ENCODE measurements around the gene PCDH19. TPM values are rescaled to one million over a fixed set of nuclear protein-coding genes. Genes with fewer than 3 reads are reported as not detected.
"Not testable (repeated sequence)": the region's sequence is repeated elsewhere in the genome, so short reads cannot be mapped to it uniquely, and the experiment has no call there.

Gene PCDH19, protein sequence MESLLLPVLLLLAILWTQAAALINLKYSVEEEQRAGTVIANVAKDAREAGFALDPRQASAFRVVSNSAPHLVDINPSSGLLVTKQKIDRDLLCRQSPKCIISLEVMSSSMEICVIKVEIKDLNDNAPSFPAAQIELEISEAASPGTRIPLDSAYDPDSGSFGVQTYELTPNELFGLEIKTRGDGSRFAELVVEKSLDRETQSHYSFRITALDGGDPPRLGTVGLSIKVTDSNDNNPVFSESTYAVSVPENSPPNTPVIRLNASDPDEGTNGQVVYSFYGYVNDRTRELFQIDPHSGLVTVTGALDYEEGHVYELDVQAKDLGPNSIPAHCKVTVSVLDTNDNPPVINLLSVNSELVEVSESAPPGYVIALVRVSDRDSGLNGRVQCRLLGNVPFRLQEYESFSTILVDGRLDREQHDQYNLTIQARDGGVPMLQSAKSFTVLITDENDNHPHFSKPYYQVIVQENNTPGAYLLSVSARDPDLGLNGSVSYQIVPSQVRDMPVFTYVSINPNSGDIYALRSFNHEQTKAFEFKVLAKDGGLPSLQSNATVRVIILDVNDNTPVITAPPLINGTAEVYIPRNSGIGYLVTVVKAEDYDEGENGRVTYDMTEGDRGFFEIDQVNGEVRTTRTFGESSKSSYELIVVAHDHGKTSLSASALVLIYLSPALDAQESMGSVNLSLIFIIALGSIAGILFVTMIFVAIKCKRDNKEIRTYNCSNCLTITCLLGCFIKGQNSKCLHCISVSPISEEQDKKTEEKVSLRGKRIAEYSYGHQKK (N-terminal part only)
- polyA plus RNA-seq (ENCODE audit: low read depth in 6 of 6): under 1 TPM in 1 of 6 donors, not detected in 5; 0.04 TPM

DNA sequence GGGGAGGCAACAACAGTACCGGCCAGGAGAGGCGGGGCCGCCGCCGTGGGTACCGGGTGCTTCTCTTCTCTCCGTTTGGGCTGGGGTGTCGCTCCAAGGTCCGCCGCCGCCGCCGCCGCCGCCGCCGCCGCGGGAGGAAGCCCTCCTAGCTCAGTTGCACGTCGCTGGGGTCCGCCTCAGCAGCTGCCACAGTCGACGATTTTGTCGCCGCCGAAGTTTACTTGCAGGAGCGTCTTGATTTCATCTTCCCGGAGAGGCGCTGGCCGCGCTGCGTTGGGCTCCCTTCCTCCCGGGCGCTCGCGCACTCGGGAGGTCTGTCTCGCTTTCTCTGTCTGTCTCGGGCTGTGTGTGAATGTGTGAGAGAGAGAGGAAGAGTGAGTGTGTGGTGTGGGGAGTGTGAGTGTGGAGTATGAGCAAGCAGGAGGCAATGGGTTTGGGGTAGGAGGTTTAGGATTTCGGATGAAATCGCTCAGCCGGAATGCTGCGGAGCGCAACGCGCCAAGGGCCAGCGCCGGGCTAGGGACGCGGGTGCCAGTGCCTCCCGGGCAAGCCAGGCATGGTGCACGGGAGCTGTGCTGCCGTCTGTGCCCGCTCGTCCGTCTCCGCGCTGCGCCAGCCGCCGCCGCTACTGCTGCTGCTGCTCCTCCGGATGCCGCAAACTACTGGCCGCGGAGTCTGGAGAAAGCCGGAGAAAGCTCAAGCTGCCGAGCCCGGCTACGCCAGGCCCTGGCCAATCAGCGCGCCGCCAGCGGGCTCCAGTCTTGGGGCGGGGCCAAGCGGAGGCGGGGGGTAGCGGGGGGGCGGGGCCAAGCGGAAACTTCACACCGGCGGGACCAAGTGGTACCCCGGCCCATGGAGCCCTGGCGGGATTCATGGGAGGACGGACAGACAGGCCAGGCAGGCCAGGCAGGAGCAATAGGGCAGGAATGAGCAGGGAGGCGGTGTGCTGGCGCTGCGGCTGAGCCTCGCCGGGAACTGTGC, at the start of gene PCDH19:
Gene PCDH19 (minus strand): TSS at position 664 of the 981 bp plus-strand sequence. CDS start 1,676 bp downstream, outside the sequence.
- Mint-ChIP-seq H3K27me3 (peaks cover 32 to 70% (median 68%) of the 10 kb centered on the region in 3 donors), H3K9me3 (peaks cover 0 to 16% (median 8%) of the 10 kb centered on the region in 7 donors), H3K36me3 (peaks cover 0 to 8% of the 10 kb centered on the region in 2 donors), H3K27ac (peak within 1 kb of the TSS in 4 of 6 donors; percentile 40 to 93 (median 56)), H3K4me1 (peaks cover 7 to 22% (median 8%) of the 10 kb centered on the region in 3 donors), H3K4me3 (peak within 1 kb of the TSS; percentile 53 to 85 (median 76))
- DNase-seq: no peak
- ATAC-seq (ENCODE audit: low read depth in 2 of 2): peak; percentile 28 to 30

DNA sequence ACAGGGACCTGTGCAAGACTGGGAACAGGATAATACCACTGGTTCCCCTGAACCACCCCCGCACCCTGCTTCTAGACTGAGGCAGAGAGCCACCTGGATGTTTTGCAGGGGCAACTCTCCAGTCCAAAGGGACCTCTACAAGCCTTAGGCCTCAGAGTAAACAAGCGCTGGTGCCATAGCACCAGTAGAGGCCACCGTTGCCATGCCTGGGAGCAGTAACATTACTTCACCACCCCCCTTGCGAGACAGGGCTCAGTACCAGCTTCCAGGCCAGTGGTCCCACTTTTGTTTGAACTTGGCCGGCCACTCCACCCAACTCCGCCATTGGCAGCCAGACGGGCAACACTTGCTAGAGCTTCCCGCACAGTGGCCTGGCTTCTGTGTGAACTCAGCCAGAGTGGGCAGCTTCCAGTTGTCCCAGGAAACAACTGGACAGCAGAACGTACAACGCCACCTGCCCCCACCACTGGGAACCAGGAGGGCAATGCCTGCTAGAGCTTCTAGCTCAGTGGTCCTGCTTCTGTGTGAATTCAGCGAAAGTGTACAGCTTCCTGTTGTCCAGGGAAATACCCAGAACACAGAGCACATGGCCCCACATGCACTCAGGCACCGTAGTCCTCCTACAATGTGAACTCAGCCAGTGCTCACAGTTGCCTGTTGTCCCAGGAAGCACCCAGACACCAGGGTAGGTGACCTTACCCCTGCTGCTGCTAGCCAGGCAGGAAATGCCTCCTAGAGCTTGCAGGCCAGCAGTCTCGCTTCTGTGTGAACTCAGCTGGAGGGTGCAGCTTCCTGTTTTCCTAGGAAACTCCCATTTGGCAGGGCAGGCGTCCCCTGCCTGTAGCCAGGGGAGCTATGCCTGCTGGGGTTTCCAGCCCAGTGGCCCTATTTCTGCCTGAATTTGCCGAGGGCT, 39.9 kb upstream of the PCDH19 start:
- peaks cover 13 to 29% (median 17%) of the 10 kb centered on the region in 3 donors for H3K27me3 Mint-ChIP-seq
- H3K9me3 Mint-ChIP-seq: peaks cover 0 to 5% (median 3%) of the 10 kb centered on the region in 7 donors
- H3K27ac Mint-ChIP-seq: no peak overlapping the region
- H3K4me1 Mint-ChIP-seq: no peaks in the 10 kb centered on the region
- H3K4me3 Mint-ChIP-seq: no peak overlapping the region
- H3K36me3 Mint-ChIP-seq: no peaks in the 10 kb centered on the region
- no peak for DNase-seq
- ATAC-seq (ENCODE audit: low read depth in 2 of 2): no peak

DNA sequence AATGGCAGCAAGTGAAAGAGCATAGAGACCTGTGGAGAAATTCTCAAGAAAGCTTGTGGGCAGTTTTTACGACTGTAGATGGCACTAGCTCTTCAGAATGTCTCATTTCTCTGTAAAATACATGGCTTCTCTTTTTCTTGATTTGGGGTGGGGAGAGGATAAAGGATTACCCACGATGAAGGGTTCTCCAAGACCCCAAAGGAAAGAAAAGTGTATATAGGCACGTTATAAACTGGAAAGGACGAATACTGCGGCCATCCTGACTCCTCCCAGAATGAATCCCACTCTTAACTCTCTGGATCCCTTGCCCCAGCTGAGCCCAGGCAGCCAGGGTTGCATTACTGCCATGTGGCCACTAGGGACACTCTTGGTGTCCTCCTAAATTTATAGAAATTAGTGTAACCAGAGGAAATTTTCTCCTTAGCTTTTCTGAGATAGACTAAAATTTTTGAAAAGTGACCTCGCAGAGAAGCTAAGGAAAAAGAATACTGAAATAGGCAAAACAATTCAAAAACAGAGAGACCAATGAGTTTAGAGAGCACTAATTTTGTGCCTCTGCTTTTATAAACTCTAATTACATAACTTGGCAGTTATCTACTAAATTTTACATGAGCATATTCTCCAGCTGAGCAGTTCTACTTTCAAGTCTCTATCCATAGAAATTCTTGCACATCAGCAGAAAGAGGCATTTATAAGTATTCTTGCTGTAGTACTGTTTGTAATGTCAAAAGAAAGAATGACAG, 37.8 kb upstream of the PCDH19 start:
- Mint-ChIP-seq H3K36me3 (no peaks in the 10 kb centered on the region), H3K27me3 (peaks cover 13 to 26% (median 17%) of the 10 kb centered on the region in 3 donors), H3K27ac (no peak overlapping the region), H3K9me3 (peaks cover 0 to 2% (median 0%) of the 10 kb centered on the region in 7 donors), H3K4me3 (no peak overlapping the region), H3K4me1 (no peaks in the 10 kb centered on the region)
- peak; percentile 3 for DNase-seq
- no peak for ATAC-seq (ENCODE audit: low read depth in 2 of 2)

DNA sequence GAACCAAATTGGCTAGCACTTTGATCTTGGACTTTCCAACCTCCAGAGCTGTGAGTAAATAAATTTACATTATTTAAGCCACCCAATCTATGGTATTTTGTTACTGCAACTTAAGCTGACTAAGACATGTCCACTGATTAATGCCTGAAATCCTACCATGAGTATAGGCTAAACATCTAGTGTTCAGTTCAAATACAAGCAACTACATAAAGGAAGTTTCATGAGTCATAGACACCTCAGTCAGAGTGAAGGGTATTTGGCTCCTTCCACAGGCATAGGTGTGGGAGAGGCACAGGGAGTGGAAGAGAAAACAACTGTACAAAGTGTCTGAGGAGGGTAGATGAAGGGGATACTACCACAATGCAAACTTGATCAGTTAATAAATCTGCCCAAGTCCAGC, 35.5 kb upstream of the PCDH19 start:
- no peak for ATAC-seq (ENCODE audit: low read depth in 2 of 2)
- H3K4me1 Mint-ChIP-seq: no peaks in the 10 kb centered on the region

DNA sequence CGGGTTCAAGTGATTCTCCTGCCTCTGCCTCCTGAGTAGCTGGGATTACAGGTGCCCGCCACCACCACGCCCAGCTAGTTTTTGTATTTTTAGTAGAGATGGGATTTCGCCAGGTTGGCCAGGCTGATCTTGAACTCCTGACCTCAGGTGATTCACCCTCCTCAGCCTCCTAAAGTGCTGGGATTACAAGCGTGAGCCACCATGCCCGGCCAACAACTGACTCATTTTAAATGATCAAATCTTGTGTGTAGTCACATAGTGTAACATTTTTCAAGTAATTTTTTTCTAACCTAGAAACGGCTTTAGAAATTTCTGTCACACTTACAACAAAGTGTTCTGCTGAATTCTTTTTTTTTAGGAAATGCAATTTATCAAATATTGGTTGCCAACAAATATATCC, 31.2 kb upstream of the PCDH19 start:
- H3K9me3 Mint-ChIP-seq; ATAC-seq (ENCODE audit: low read depth in 2 of 2); DNase-seq; H3K36me3 Mint-ChIP-seq; H3K27ac Mint-ChIP-seq; H3K4me1 Mint-ChIP-seq; H3K4me3 Mint-ChIP-seq: not testable (repeated sequence)
- peaks cover 0 to 14% (median 0%) of the 10 kb centered on the region in 3 donors for H3K27me3 Mint-ChIP-seq

More for the DNA sequence above, 35.5 kb upstream of the PCDH19 start:
- Mint-ChIP-seq H3K36me3 (no peaks in the 10 kb centered on the region), H3K27me3 (peaks cover 3 to 21% (median 5%) of the 10 kb centered on the region in 3 donors), H3K4me3 (no peak overlapping the region), H3K9me3 (peaks cover 0 to 2% (median 0%) of the 10 kb centered on the region in 7 donors), H3K27ac (no peak overlapping the region)
- no peak for DNase-seq

DNA sequence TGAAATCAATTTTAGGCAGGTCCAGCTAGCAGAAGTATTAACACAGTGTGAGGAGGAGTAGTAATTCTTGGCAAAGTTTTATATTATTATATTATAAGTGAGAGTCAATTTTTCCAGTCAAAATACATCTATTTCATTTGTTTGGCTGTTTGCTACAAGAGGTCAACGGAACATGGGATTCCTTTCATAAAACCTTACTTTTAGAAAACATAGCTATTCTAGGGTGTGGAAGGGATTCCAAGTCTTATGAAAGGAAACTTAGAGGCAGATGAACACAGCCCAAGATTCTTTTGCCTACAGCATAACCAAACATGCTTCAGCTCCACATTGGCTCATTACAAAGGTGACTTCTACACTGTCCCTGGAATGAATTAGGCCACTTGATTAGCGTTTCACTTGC, 29.9 kb upstream of the PCDH19 start:
- H3K27me3 Mint-ChIP-seq: peaks cover 0 to 4% (median 0%) of the 10 kb centered on the region in 3 donors
- H3K27ac Mint-ChIP-seq: no peak overlapping the region
- DNase-seq (no peak), ATAC-seq (ENCODE audit: low read depth in 2 of 2) (no peak)
- H3K4me3 Mint-ChIP-seq: no peak overlapping the region
- no peaks in the 10 kb centered on the region for H3K36me3 Mint-ChIP-seq
- no peaks in the 10 kb centered on the region for H3K4me1 Mint-ChIP-seq
- H3K9me3 Mint-ChIP-seq: no peaks in the 10 kb centered on the region

DNA sequence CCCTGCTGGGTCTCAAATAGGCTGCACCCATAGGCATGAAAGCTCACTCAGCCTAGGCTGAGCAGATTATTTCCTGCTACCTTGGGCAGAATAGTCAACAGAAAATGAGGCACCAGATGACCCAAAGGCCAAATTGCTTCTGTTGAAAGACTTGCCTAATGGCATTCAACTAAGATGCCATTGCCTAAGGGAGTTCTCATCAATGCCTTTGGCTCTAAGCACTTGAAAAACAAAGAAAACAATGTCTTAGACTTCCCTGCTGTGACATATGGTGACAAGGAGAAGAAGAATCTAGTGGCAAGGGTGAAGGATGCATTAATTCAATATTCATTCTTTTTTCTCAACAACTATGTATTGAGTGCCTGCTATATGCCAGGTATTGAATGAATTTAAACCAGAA, 25.7 kb upstream of the PCDH19 start:
- no peak for ATAC-seq (ENCODE audit: low read depth in 2 of 2)
- no peak overlapping the region for H3K4me3 Mint-ChIP-seq
- peaks cover 0 to 8% (median 6%) of the 10 kb centered on the region in 3 donors for H3K27me3 Mint-ChIP-seq
- no peak for DNase-seq
- no peak overlapping the region for H3K27ac Mint-ChIP-seq
- no peaks in the 10 kb centered on the region for H3K36me3 Mint-ChIP-seq
- H3K9me3 Mint-ChIP-seq: peaks cover 0 to 9% (median 0%) of the 10 kb centered on the region in 7 donors
- no peaks in the 10 kb centered on the region for H3K4me1 Mint-ChIP-seq

DNA sequence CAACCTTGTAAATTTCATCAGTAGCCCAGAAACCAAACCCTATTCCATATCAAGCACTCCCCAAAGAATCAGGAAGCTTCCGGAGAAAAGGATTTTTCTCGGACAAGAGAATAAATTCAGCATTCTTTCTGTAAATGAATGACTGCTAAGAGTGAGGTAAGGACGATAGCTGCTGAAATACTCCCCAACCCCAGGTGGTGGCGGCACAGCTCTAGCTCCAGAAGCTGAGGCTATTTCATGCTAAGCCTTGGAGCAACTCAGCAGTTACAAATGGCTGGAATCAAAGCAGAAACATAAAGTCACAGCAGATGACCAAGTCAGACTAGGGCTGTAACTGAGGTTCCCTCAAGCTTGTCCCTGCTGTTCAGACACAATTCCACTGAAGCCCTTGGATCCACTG, 13.9 kb upstream of the PCDH19 start:
- H3K4me1 Mint-ChIP-seq: no peaks in the 10 kb centered on the region
- DNase-seq (no peak), ATAC-seq (ENCODE audit: low read depth in 2 of 2) (no peak)
- H3K9me3 Mint-ChIP-seq: peaks cover 0 to 7% (median 3%) of the 10 kb centered on the region in 7 donors
- H3K36me3 Mint-ChIP-seq: no peaks in the 10 kb centered on the region
- H3K27ac Mint-ChIP-seq: no peak overlapping the region
- H3K27me3 Mint-ChIP-seq: peaks cover 0 to 9% (median 4%) of the 10 kb centered on the region in 3 donors
- no peak overlapping the region for H3K4me3 Mint-ChIP-seq

DNA sequence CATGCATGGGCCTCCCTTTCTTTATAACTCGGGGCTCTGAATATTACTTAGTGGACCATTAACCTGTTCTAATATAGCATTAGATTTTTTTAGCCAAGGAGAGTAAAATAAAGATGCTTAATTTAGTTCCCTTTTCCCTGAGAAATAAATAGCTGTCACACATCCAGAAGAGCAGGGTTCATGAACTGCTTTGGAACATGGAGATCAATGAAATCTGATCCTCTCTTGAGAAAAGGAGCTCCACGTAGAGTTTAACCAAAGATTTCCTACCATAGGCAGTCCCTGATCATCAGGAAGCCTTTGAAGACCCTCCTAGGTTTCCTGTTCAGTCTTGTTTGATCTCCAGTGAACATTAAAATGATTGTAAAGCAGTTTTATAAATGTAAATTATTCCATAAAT, 8.5 kb upstream of the PCDH19 start:
- Mint-ChIP-seq H3K27ac (no peak overlapping the region), H3K27me3 (peaks cover 16 to 42% (median 22%) of the 10 kb centered on the region in 3 donors), H3K4me3 (no peak overlapping the region), H3K4me1 (no peaks in the 10 kb centered on the region), H3K9me3 (peaks cover 0 to 6% (median 3%) of the 10 kb centered on the region in 7 donors), H3K36me3 (no peaks in the 10 kb centered on the region)
- ATAC-seq (ENCODE audit: low read depth in 2 of 2) (no peak), DNase-seq (no peak)

DNA sequence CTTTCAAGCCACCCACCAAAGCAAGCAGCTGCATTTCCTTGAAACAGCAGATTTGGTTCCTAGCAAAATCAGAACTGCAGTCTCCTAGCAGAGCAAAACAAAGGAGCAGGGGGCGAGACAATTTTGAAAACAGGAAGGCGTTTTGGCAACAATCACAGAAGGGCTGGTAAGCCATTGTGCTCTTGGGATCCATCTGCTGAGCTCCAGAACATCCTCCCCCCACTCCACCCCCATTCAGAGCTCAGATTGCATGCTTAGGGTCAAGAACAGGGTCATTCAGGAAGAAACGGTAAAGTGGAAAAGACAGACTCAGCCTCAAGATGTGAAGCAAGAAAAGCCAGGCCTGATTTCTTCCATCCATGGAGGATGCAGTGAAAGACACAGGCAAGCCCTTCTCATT, 7.6 kb upstream of the PCDH19 start:
- Mint-ChIP-seq H3K4me3 (no peak overlapping the region), H3K27me3 (peaks cover 22 to 51% (median 29%) of the 10 kb centered on the region in 3 donors), H3K36me3 (no peaks in the 10 kb centered on the region), H3K9me3 (peaks cover 0 to 4% (median 0%) of the 10 kb centered on the region in 7 donors), H3K27ac (no peak overlapping the region), H3K4me1 (peaks cover 4 to 6% (median 4%) of the 10 kb centered on the region in 3 donors)
- no peak for ATAC-seq (ENCODE audit: low read depth in 2 of 2)
- no peak for DNase-seq

DNA sequence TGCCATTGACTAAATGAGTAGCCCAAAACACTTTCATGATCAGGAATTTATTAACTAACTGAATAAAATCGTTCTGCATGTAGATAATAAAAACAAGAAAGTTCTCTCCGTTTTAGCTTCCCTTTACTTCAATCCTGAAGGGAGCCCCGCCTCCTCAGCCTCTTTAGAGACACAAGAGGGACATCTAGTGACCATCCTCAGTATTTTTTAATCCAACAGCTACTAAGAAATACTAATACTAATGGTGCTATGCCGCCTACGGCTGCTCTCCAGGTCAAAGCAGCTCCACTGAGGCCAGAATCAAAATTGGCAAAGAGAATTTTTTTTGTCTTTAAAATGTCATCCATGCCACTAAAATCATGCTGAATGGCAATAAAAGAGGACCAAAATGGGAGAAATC, 3.2 kb upstream of the PCDH19 start:
- peaks cover 0 to 8% of the 10 kb centered on the region in 2 donors for H3K36me3 Mint-ChIP-seq
- no peak for ATAC-seq (ENCODE audit: low read depth in 2 of 2)
- no peak for DNase-seq
- no peak overlapping the region for H3K27ac Mint-ChIP-seq
- peaks cover 0 to 4% (median under 1%) of the 10 kb centered on the region in 7 donors for H3K9me3 Mint-ChIP-seq
- H3K4me3 Mint-ChIP-seq: peak overlapping the region in 3 of 8 donors; percentile 10 to 72 (median 30)
- H3K4me1 Mint-ChIP-seq: peaks cover 7 to 19% (median 8%) of the 10 kb centered on the region in 3 donors
- peaks cover 22 to 64% (median 48%) of the 10 kb centered on the region in 3 donors for H3K27me3 Mint-ChIP-seq
